Measurements from ENCODE around the gene LIG3.
"Not testable (repeated sequence)": the region's sequence is repeated elsewhere in the genome, so short reads cannot be mapped to it uniquely, and the experiment has no call there.

GRCh38 chr17:35000965-35001364, 20.7 kb downstream of the LIG3 start:
- not testable (repeated sequence) for TF ChIP-seq YY1 (IDR thresholded peaks at IDR 0.05); FOXA1 (IDR thresholded peaks at IDR 0.05); TAF1 (conservative IDR thresholded peaks at IDR 0.05); HNF4G (IDR thresholded peaks at IDR 0.05); CTCF (IDR thresholded peaks at IDR 0.05; ENCODE audit: low read depth, low read length, missing input control); EGR1 (IDR thresholded peaks at IDR 0.05; ENCODE audit: low read depth in 2 of 2)
